ENCODE results near the gene NACC2. TPM values are rescaled to one million over a fixed set of nuclear protein-coding genes. Genes with fewer than 3 reads are reported as not detected.

The NACC2 gene
- total and polyA plus RNA-seq, 10 of the 15 experiments (the other 5 are each of a cell fraction or from before 2014, with no cell fraction given): 0.66 to 14.7 (median 3.5) TPM

- TF ChIP-seq CBX5 (IDR thresholded peaks at IDR 0.05; ENCODE audit: low read depth) (no peak), TCF3 (IDR thresholded peaks at IDR 0.05; ENCODE audit: borderline replicate concordance, insufficient read depth, low read depth, low read length) (no peak), POU2F2 (IDR thresholded peaks at IDR 0.05; ENCODE audit: borderline replicate concordance, low read depth, low read length) (0 out of 3 replicates have a peak, but pooled peaks have one; percentile 27), ZNF217 (IDR thresholded peaks at IDR 0.05) (no peak)
- TF ChIP-seq, protein P1, sequence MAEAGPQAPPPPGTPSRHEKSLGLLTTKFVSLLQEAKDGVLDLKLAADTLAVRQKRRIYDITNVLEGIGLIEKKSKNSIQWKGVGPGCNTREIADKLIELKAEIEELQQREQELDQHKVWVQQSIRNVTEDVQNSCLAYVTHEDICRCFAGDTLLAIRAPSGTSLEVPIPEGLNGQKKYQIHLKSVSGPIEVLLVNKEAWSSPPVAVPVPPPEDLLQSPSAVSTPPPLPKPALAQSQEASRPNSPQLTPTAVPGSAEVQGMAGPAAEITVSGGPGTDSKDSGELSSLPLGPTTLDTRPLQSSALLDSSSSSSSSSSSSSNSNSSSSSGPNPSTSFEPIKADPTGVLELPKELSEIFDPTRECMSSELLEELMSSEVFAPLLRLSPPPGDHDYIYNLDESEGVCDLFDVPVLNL (IDR thresholded peaks at IDR 0.05; ENCODE audit: low read depth, low read length): no peak
- ChIA-PET SMC1A (ENCODE audit: uncharacterized antibody, unreplicated experiment) (interaction anchor here (3.0 kb wide), 1 partner anchor 33 kb away, joined by 15 read pairs; no protein-coding TSS in a partner anchor), RAD21 (ENCODE audit: unreplicated experiment) (interaction anchor here (0.6 to 2.9 kb wide), 3 partner anchors 18 to 97 kb away, joined by 3 to 28 read pairs (median 13); no protein-coding TSS in a partner anchor), CTCF (interaction anchor here (3.3 kb wide), 1 partner anchor 33 kb away, joined by 46 read pairs; the partner anchor contains the start of gene TMEM250), POLR2A (interaction anchor here (0.5 to 2.0 kb wide), 2 partner anchors 11 to 21 kb away, joined by 3 to 6 read pairs; no protein-coding TSS in a partner anchor)
- in situ Hi-C loops (cut with MboI): no loop called here
- Histone ChIP-seq H2AFZ (ENCODE audit: control insufficient read depth, low read depth, low read length) (no peak overlapping the region), H3K36me3 (ENCODE audit: control insufficient read depth in 2 of 2, insufficient read depth in 2 of 2, low read length in 1 of 2) (no peaks in the 10 kb centered on the region), H3K9me3 (replicated peaks; ENCODE audit: control insufficient read depth, insufficient read depth, low read length) (no peaks in the 10 kb centered on the region), H3K27ac (ENCODE audit: control insufficient read depth, insufficient read depth) (no peak overlapping the region), H4K20me1 (ENCODE audit: control insufficient read depth, insufficient read depth) (no peaks in the 10 kb centered on the region), H3K4me1 (ENCODE audit: control insufficient read depth, insufficient read depth, low read length) (peaks cover 8% of the 10 kb centered on the region), H3K9ac (ENCODE audit: control insufficient read depth, insufficient read depth, low read length) (no peak overlapping the region), H3K4me3 (no peak overlapping the region), H3K27me3 (replicated peaks in 1 of 2; ENCODE audit: control insufficient read depth in 2 of 2, insufficient read depth in 2 of 2, low read length in 1 of 2) (no peaks in the 10 kb centered on the region), H3K4me2 (ENCODE audit: control insufficient read depth, insufficient read depth) (peak overlapping the region; percentile 59), H3K79me2 (ENCODE audit: control insufficient read depth, insufficient read depth, low read length) (peaks cover 6% of the 10 kb centered on the region)
- FAIRE-seq: no peak
- intact Hi-C loops (cut with micrococcal nuclease; ENCODE audit: unreplicated experiment): no loop called here
- 46% methylated on average over 15 of the region's 15 CpGs for WGBS (ENCODE audit: insufficient coverage, insufficient replicate concordance, low lambda C conversion rate, missing lambda C conversion rate)
- ATAC-seq: no peak
- DNase-seq (ENCODE audit: low read depth, low spot score): no peak
- no TSS peak for BruUV-seq (replicated peaks)
Measured at GRCh38 chr9:136088481-136088938, 6.6 kb downstream of the NACC2 start.

Measured in GM12878 (cell line).